HG03095 (cell line): ENCODE measurements around the gene TMPRSS6.
"Not testable (repeated sequence)": the region's sequence is repeated elsewhere in the genome, so short reads cannot be mapped to it uniquely, and the experiment has no call there.

Experiments
- ATAC-seq: cut with Tn5 transposase; IDR thresholded peaks from one replicate; pipeline ENCODE4 v1.9.1; 2021; ENCODE audit warnings: moderate library complexity; ENCODE audit not compliant: unreplicated experiment

TMPRSS6 gene

DNA sequence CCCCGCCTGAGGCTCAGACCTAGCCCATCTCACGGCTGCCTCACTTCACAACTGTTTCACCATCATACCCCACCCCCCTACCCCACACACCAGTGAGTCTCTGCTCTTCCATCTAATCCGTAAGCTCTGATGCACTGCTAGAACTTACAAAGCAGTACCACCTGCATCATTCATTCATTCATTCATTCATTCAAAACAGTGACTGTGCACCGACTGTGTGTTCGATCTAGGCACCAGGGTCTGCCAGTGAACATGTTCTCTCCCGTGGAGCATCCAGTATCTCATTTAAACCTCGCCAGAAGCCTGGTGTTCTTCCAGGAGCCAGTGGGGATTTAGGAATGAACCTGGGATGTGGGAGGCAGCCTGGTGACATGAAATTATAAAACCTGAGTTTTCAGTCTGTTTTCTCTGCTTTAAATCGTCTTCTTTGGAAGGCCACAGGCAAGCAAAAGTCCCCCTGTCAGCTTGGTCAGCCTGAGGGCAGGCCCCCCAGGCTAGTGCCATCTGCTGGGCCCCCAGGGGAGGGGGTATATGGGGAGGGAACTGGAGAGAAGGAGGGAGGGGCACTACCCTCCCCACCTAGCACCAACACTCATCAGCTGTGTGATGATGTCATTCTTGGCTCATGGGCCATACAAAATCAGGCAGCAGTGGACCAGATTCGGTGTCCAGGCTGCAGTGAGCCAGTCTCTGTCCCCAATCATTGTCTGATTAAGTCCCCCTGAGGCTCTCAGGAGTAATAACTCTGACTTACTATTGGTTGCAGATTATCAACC, 18.4 kb downstream of the TMPRSS6 start:
- ATAC-seq = no peak

GRCh38 chr22:37089434-37089833, 20.1 kb downstream of the TMPRSS6 start:
- no peak for ATAC-seq

GRCh38 chr22:37088750-37089408, 20.6 kb downstream of the TMPRSS6 start:
- ATAC-seq = no peak

GRCh38 chr22:37088108-37088605, 21.4 kb downstream of the TMPRSS6 start:
- ATAC-seq = no peak

DNA sequence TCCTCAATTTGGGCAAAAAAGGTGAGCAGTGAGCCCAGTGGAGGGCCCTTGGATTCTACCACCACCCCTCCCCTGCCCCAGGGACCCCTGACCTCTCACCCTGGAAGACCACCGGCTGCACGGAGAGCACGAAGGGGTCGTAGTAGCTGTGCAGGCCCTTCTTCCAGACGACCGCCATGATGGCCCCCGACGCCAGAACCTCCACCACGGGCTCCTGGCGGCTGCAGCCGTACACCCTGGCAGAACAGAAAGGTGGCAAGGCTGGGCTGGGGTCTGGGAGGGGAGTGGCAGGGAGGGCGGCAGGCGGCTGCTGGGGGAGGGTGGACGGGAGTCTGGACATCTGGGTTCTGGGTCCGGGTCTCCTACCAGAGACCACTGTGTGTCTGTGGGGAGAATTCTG, 23.3 kb downstream of the TMPRSS6 start:
- no peak for ATAC-seq

GRCh38 chr22:37084385-37084784, 25.1 kb downstream of the TMPRSS6 start:
- no peak for ATAC-seq

DNA sequence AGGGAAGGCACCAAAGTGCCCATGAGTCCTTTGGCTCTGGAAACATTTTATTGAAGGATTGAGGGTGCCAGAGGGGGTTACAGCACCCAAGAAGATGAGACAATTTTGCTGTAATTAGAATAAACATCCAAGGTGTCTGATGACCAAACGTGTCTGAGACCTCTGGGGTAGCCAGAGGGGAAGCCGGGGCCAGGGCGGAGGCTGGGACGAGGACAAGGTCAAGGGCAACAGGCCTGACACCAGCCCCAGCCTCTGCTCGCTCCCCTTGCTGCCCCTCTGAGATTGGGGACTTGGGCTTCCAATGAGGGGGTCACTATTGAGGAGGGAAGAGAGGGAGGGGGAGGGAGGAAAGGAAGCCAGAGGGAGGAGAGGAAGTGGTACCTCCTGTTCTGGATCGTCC, 25.6 kb downstream of the TMPRSS6 start:
- no peak for ATAC-seq

GRCh38 chr22:37082251-37082873, 27.2 kb downstream of the TMPRSS6 start:
- no peak for ATAC-seq

DNA sequence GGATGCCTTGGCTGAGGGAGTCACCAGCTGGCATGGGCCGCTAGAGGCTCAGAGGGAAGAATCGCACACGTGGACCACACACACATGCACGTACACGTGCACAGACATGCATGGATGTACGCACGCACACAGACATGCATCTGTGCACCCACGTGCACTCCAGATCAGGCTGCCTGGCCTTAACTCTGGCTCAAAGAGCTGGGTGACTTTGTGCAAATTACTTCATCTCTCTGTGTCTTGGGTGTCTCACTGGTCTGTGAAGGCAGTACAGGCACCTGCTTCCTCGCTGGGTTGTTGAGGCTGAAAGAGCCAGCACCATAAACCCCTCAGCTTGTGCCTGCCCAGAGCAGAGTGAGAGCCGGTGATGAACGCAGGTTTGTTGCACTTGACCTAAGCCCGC, 28.7 kb downstream of the TMPRSS6 start:
- no peak for ATAC-seq

DNA sequence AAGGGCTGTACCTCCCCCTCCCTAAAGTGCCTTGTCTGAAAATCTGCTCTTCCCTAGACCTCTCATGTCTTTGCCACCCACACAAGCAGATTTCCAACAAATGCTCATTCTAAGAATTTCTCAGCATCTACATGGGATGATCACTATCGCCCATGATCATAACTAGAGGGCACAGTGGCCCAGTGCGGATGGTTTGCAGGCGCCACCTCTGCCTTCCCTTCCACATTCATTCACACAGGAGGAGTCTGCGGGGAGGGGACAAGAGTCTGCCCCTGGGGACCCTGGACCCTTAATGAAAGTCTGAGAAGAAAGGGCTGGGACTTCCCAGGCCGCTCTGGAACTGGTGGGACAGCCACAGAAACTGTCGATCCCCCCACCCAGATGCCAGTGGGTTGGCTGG, 29.1 kb downstream of the TMPRSS6 start:
- ATAC-seq = no peak

- no peak for ATAC-seq
These were observed 29.8 kb downstream of the TMPRSS6 start for GRCh38 chr22:37079668-37080171.

DNA sequence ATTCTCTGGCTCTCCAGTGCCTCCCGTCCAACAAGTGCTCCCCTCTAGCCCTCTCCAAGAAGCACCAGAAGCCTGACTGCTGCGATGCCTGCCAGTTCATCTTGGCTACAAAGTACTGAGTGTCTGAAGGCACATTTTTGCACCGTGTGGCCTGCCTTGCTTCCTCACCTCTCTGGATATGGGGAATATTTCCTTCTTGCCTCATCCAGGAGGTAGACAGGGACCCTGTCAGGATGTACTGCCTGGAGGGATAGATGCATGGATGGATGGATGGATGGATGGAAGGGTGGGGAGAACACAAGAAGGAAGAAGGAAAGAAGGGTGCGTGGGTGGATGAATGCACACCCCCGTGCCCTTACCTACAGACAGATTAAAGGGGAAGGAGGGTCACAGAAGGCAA, 30.4 kb downstream of the TMPRSS6 start:
- no peak for ATAC-seq

DNA sequence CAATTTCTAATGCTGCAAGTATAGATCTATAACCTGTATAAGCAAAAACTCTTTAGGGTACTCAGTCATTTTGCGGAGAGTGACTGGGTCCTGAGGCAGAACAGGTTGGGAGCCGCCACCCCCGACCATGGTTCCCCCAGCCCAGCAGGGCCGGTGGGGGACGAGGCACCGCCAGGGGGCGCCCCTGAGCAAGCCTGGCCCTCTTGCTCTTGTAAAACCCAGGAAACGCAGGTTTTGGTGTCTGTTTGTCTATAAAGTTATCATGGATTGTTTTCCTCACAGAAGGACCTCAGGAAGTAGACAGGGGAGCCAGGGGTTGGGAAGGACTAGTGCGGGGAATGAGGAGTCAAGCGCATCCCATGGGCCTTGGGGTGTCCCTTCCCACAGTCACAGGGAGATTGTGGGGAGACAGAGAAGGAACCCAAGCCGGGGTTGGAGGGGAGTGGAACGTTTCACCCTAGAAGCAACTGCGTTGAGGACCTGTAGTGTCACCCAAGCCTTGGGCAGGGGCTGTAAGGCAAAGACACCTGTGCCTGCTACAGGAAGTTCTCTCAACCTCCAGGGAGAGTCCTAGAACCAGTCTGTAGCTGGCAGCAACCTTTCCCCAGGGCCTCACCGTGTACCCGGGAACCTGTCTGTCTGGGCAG, 31.6 kb downstream of the TMPRSS6 start:
- no peak for ATAC-seq

- no peak for ATAC-seq
These were observed 33.6 kb downstream of the TMPRSS6 start for GRCh38 chr22:37075822-37076433.

GRCh38 chr22:37075046-37075445, 34.5 kb downstream of the TMPRSS6 start:
- no peak for ATAC-seq

GRCh38 chr22:37074537-37074936, 35.0 kb downstream of the TMPRSS6 start:
- ATAC-seq = no peak

DNA sequence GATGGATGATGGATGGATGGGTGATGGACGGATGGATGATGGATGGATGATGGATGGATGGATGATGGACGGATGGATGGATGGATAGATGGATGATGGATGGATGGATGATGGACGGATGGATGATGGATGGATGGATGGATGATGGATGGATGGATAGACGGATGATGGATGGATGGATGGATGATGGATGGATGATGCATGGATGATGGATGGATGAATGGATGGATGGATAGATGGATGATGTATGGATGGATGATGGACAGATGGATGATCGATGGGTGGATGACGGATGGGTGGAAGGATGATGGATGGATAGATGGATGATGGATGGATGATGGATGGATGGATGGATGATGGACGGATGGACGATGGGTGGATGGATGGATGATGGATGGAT, 36.8 kb downstream of the TMPRSS6 start:
- ATAC-seq = no peak

DNA sequence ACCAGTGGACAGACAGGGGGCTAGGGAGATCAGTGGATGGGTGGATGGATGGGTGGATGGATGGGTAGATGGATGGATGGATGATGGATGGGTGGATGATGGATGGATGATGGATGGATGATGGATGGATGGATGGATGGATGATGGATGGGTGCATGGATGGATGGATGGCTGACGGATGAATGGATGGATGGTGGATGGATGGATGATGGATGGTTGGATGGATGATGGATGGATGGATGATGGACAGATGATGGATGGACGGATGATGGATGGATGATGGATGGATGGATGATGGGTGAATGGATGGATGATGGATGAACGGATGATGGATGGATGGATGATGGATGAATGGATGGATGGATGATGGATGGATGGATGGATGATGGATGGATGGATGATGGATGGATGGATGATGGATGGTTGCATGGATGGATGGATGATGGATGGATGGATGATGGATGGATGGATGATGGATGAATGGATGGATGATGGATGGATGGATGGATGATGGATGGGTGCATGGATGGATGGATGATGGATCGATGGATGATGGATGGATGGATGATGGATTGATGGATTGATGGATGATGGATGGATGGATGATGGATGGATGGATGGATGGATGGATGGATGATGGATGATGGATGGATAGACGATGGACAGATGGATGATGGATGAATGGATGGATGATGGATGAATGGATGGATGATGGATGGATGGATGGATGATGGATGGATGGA, 37.5 kb downstream of the TMPRSS6 start:
- ATAC-seq = not testable (repeated sequence)

DNA sequence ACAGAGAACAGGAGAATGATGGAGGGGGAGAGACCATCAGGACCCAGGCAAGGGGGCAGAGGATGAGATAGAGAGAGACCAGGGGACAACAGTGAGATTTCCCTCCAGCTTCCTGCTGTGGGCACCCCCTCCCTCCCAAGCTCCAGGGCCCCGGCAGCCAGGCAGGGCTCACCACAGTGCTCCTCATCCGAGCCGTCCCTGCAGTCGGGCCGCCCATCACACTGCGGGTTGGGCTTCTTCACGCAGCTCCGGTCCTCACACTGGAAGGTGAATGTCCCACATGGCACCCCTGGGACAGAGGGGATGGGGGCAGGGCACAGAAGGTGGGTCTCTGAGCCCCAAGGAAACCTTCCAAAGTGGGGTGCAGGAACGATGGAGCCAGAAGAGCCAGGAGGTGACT, 38.8 kb downstream of the TMPRSS6 start:
- ATAC-seq = no peak

GRCh38 chr22:37070334-37070733, 39.2 kb downstream of the TMPRSS6 start:
- ATAC-seq = no peak
